Measurements from ENCODE around the gene TMEM255A. TPM values are rescaled to one million over a fixed set of nuclear protein-coding genes. Genes with fewer than 3 reads are reported as not detected.
A peak's percentile ranks its signal among the peaks of the same experiment; 100 is the strongest.

The TMEM255A gene
- total RNA-seq, 1 donor from 2014 or later = 1.5 TPM

GRCh38 chrX:120309873-120310705 is 1.2 kb downstream of the TMEM255A start:
- Histone ChIP-seq H3K27ac (no peak overlapping the region), H3K4me1 (peaks cover 15% of the 10 kb centered on the region), H3K9me3 (no peaks in the 10 kb centered on the region), H3K4me3 (peak overlapping the region; percentile 36), H3K27me3 (no peaks in the 10 kb centered on the region), H3K36me3 (no peaks in the 10 kb centered on the region)
- DNase-seq (no peak), ATAC-seq (no peak)
- intact Hi-C loops (cut with DNase I) = no loop called here
- TF ChIP-seq, protein P1, sequence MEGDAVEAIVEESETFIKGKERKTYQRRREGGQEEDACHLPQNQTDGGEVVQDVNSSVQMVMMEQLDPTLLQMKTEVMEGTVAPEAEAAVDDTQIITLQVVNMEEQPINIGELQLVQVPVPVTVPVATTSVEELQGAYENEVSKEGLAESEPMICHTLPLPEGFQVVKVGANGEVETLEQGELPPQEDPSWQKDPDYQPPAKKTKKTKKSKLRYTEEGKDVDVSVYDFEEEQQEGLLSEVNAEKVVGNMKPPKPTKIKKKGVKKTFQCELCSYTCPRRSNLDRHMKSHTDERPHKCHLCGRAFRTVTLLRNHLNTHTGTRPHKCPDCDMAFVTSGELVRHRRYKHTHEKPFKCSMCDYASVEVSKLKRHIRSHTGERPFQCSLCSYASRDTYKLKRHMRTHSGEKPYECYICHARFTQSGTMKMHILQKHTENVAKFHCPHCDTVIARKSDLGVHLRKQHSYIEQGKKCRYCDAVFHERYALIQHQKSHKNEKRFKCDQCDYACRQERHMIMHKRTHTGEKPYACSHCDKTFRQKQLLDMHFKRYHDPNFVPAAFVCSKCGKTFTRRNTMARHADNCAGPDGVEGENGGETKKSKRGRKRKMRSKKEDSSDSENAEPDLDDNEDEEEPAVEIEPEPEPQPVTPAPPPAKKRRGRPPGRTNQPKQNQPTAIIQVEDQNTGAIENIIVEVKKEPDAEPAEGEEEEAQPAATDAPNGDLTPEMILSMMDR (IDR thresholded peaks at IDR 0.05) = no peak

DNA sequence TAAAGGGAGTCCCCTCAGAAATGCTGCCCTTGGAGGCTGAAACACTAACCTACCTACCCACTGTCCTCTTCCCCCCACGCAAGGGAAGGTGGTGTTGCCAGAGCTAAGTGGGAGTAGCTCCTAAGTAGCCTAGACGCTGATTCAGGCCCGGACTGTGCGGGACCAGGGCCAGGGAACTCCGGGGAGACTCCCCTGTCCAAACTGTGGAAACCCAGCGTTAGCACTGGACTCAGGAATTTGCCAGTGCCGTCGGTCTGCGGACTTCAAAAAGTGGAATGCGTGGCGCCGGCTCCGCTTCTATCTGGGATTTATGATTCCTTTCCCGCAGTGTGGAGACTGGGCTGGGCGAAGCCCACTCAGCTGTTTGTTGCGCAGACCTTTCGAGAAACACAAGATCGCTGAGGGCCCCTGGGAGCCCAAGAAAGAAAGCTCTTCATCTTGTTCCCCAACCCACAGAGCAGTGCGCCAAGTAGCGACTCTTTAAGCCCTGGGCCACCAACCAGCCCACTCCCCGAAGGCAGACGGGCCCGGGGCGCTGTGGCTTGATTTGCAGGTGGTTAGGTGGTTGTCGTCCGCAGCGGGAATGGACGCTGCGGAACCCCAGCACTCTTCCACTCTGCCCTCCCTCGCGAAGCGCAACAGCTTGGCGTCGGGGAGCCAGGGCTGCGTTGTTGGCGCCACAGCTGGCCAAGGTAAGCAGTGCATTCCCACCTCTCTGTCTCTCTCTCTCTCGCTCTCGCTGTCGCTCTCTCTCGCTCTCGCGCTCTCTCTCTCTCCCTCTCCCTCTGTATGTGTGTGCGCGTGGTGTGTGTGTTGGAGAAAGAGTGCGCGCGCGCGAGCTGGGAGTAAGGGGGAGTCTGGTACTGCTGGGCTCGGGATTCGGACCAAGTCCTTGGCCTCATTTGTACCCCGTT is 2.0 kb downstream of the TMEM255A start:
- intact Hi-C loops (cut with DNase I) = no loop called here
- peak; percentile 82 for DNase-seq
- Histone ChIP-seq H3K4me3 (peak overlapping the region; percentile 36), H3K9me3 (no peaks in the 10 kb centered on the region), H3K4me1 (peaks cover 15% of the 10 kb centered on the region), H3K27ac (no peak overlapping the region), H3K36me3 (no peaks in the 10 kb centered on the region), H3K27me3 (no peaks in the 10 kb centered on the region)
- ATAC-seq = peak; percentile 96
- TF ChIP-seq, protein P1 (IDR thresholded peaks at IDR 0.05) = peak; percentile 39

DNA sequence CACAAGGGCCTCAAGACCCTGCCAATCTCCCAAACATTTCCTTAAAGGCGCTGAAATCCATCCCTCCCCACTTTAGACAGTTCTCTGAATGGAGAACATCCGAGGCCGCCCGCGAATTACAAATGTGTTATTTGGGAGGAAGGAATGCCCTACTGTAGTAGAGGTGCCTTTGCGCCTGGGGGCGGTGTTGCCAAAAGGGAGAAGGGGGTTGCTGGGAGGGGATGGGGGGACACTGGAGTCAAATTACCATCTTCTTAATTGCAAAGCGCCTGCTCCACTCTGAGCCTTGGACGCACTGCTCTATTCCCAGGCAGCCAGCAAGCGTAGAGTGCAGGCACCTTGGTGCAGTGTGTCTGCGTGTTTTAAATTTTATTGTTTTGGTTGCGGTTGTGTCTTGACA is 2.7 kb downstream of the TMEM255A start:
- Histone ChIP-seq H3K4me3 (no peak overlapping the region), H3K36me3 (no peaks in the 10 kb centered on the region), H3K27me3 (no peaks in the 10 kb centered on the region), H3K9me3 (no peaks in the 10 kb centered on the region), H3K27ac (no peak overlapping the region), H3K4me1 (peaks cover 15% of the 10 kb centered on the region)
- TF ChIP-seq, protein P1 (IDR thresholded peaks at IDR 0.05) = no peak
- DNase-seq (no peak), ATAC-seq (no peak)
- intact Hi-C loops (cut with DNase I) = no loop called here

GRCh38 chrX:120306630-120307029 is 4.6 kb downstream of the TMEM255A start:
- no peak for DNase-seq
- Histone ChIP-seq H3K36me3 (no peaks in the 10 kb centered on the region), H3K9me3 (no peaks in the 10 kb centered on the region), H3K27me3 (no peaks in the 10 kb centered on the region), H3K4me1 (peaks cover 15% of the 10 kb centered on the region), H3K4me3 (no peak overlapping the region), H3K27ac (no peak overlapping the region)
- ATAC-seq = no peak
- intact Hi-C loops (cut with DNase I) = no loop called here
- TF ChIP-seq, protein P1 (IDR thresholded peaks at IDR 0.05) = no peak

- H3K4me3 ChIP-seq = no peak overlapping the region
- DNase-seq = no peak
- TF ChIP-seq, protein P1 (IDR thresholded peaks at IDR 0.05) = no peak
- H3K27me3 ChIP-seq = no peaks in the 10 kb centered on the region
- H3K4me1 ChIP-seq = peaks cover 11% of the 10 kb centered on the region
- no peaks in the 10 kb centered on the region for H3K36me3 ChIP-seq
- intact Hi-C loops (cut with DNase I) = no loop called here
- no peaks in the 10 kb centered on the region for H3K9me3 ChIP-seq
- no peak for ATAC-seq
- H3K27ac ChIP-seq = no peak overlapping the region
These were observed 5.6 kb downstream of the TMEM255A start for GRCh38 chrX:120305531-120306141.
